ENCODE measurements around the gene SRP72. TPM values are rescaled to one million over a fixed set of nuclear protein-coding genes. Genes with fewer than 3 reads are reported as not detected.

Gene SRP72
- total and polyA plus RNA-seq, 2 donors (not counting 3 experiments of a cell fraction or from before 2014, with no cell fraction given): 65.7 to 132 TPM

DNA sequence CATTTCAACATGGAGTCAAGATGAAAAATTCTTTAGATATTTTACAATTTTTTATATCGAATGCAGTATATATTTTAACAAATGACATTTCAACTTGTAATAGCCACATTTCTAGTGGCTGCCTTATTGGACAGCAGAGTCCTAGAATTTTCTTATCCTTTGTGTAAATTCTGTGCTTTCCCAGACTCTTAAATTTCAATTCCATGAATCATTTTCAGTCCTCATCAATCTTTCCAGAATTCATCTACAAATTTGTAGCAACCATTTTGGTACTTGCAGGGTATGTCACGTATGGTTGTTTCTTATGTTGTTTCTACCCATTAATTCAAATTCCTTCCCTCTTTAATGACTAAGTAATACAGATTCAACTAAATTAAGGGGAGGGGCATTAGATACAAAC, 28.7 kb upstream of the SRP72 start:
- Histone ChIP-seq H3K4me2 (ENCODE audit: insufficient read depth, low read length) (no peak overlapping the region), H3K9ac (replicated peaks; ENCODE audit: extremely low read depth, insufficient read depth, low read length) (no peak overlapping the region), H3K27me3 (ENCODE audit: control insufficient read depth in 2 of 2, insufficient read depth in 2 of 2, low read length in 2 of 2) (no peaks in the 10 kb centered on the region), H3K27ac (ENCODE audit: insufficient read depth, low read depth, low read length) (no peak overlapping the region), H4K20me1 (replicated peaks; ENCODE audit: control insufficient read depth, extremely low read depth, insufficient read depth, low read length) (no peaks in the 10 kb centered on the region), H3K4me3 (replicated peaks in 1 of 3; ENCODE audit: insufficient read depth in 1 of 3, low read depth in 1 of 3, low read length in 3 of 3) (no peak overlapping the region), H2AFZ (ENCODE audit: low read depth, low read length) (no peak overlapping the region), H3K4me1 (ENCODE audit: control insufficient read depth, extremely low read depth, insufficient read depth, low read length) (peaks cover 16% of the 10 kb centered on the region), H3K79me2 (ENCODE audit: control insufficient read depth, insufficient read depth, low read length) (peaks cover 83% of the 10 kb centered on the region), H3K9me3 (replicated peaks; ENCODE audit: control insufficient read depth, insufficient read depth, low read length) (no peaks in the 10 kb centered on the region), H3K36me3 (ENCODE audit: control insufficient read depth in 2 of 2, extremely low read depth in 1 of 2, insufficient read depth in 2 of 2, low read length in 2 of 2) (peaks cover 0 to 9% of the 10 kb centered on the region in 2 experiments), H3K9me1 (replicated peaks; ENCODE audit: control insufficient read depth, extremely low read depth, insufficient read depth, low read length) (no peaks in the 10 kb centered on the region)
- TF ChIP-seq JUN (IDR thresholded peaks at IDR 0.05; ENCODE audit: borderline replicate concordance, insufficient read depth, insufficient read length, low read depth): no peak
- TF ChIP-seq POLR2A (IDR thresholded peaks at IDR 0.05; ENCODE audit: low read depth, low read length): no peak
- TF ChIP-seq, protein P1, sequence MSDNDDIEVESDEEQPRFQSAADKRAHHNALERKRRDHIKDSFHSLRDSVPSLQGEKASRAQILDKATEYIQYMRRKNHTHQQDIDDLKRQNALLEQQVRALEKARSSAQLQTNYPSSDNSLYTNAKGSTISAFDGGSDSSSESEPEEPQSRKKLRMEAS (IDR thresholded peaks at IDR 0.05; ENCODE audit: insufficient read depth, insufficient read length): no peak
- TF ChIP-seq GATA2 (IDR thresholded peaks at IDR 0.05; ENCODE audit: insufficient read depth, insufficient read length, low read depth, low read length): no peak
- no peak for TF ChIP-seq EZH2 (IDR thresholded peaks at IDR 0.05; ENCODE audit: borderline replicate concordance, low read depth, low read length, severe bottlenecking)
- no peak for TF ChIP-seq FOS (IDR thresholded peaks at IDR 0.05; ENCODE audit: borderline replicate concordance, insufficient read depth, low read length)
- TF ChIP-seq, protein P2, sequence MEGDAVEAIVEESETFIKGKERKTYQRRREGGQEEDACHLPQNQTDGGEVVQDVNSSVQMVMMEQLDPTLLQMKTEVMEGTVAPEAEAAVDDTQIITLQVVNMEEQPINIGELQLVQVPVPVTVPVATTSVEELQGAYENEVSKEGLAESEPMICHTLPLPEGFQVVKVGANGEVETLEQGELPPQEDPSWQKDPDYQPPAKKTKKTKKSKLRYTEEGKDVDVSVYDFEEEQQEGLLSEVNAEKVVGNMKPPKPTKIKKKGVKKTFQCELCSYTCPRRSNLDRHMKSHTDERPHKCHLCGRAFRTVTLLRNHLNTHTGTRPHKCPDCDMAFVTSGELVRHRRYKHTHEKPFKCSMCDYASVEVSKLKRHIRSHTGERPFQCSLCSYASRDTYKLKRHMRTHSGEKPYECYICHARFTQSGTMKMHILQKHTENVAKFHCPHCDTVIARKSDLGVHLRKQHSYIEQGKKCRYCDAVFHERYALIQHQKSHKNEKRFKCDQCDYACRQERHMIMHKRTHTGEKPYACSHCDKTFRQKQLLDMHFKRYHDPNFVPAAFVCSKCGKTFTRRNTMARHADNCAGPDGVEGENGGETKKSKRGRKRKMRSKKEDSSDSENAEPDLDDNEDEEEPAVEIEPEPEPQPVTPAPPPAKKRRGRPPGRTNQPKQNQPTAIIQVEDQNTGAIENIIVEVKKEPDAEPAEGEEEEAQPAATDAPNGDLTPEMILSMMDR (IDR thresholded peaks at IDR 0.05; ENCODE audit: extremely low read depth in 1 of 2, insufficient read depth in 1 of 2, low read depth in 1 of 2, low read length in 2 of 2): no peak
- no peak for TF ChIP-seq MYC (IDR thresholded peaks at IDR 0.05; ENCODE audit: low read depth, low read length)
- no peak for TF ChIP-seq POLR2AphosphoS5 (IDR thresholded peaks at IDR 0.05; ENCODE audit: insufficient read depth, low read depth, low read length)
- BruUV-seq (replicated peaks): no TSS peak
- no peak for FAIRE-seq
- no peak for DNase-seq (ENCODE audit: low read depth, low spot score)
- CTCF ChIA-PET: no interaction called here
- POLR2A ChIA-PET: no interaction called here
- intact Hi-C loops (cut with micrococcal nuclease): loop anchor here (5.0 to 10.0 kb wide), 2 partner anchors 104 to 494 kb away; partner anchors contain the start of gene CEP135
- dilution Hi-C loops (cut with MboI; ENCODE audit: extremely low pct_ligation_motif_present, low sequenced_read_pairs): no loop called here

Measured in endothelial cell of umbilical vein (primary cell).